Ishikawa (cell line): ENCODE data around the gene RBM10.
A peak's percentile ranks its signal among the peaks of the same experiment; 100 is the strongest.

Experiments used
- CEBPB ChIP-seq: IDR thresholded peaks from 2 replicates; pipeline ENCODE4 v1.6.1; 2012
- CREB1 ChIP-seq: IDR thresholded peaks from 2 replicates; pipeline ENCODE4 v1.6.1; 2012; ENCODE audit warnings: low read depth
- EGR1 ChIP-seq: IDR thresholded peaks from 2 replicates; pipeline ENCODE4 v1.6.1; 2012
- EP300 ChIP-seq: IDR thresholded peaks from 2 replicates; pipeline ENCODE4 v1.6.1; 2012; ENCODE audit warnings: borderline replicate concordance
- FOXM1 ChIP-seq: IDR thresholded peaks from 2 replicates; pipeline ENCODE4 v1.6.1; 2012; ENCODE audit warnings: low read depth, borderline replicate concordance
- MAX ChIP-seq: IDR thresholded peaks from 2 replicates; pipeline ENCODE4 v1.6.1; 2012
- NFIC ChIP-seq: IDR thresholded peaks from 2 replicates; pipeline ENCODE4 v1.6.1; 2012
- RAD21 ChIP-seq: IDR thresholded peaks from 2 replicates; pipeline ENCODE4 v1.6.1; 2012; ENCODE audit warnings: low read depth
- TAF1 ChIP-seq: IDR thresholded peaks from 2 replicates; pipeline ENCODE4 v1.6.1; 2012; ENCODE audit warnings: low read depth, mild to moderate bottlenecking
- TCF12 ChIP-seq: IDR thresholded peaks from 2 replicates; pipeline ENCODE4 v1.6.1; 2012; ENCODE audit warnings: low read depth
- TEAD4 ChIP-seq: IDR thresholded peaks from 2 replicates; pipeline ENCODE4 v1.6.1; 2012
- USF1 ChIP-seq: IDR thresholded peaks from 2 replicates; pipeline ENCODE4 v1.6.1; 2012
- YY1 ChIP-seq: IDR thresholded peaks from 2 replicates; pipeline ENCODE4 v1.6.1; 2012; ENCODE audit warnings: low read depth
- ZBTB7A ChIP-seq: IDR thresholded peaks from 2 replicates; pipeline ENCODE4 v1.6.1; 2012; ENCODE audit warnings: low read depth
- TF ChIP-seq, protein P1 (sequence below): IDR thresholded peaks from 2 replicates; pipeline ENCODE4 v1.6.1; 2012; ENCODE audit warnings: low read depth, mild to moderate bottlenecking

The RBM10 gene

GRCh38 chrX:47231167-47231566, 86.1 kb downstream of the RBM10 start:
- no peak for TF ChIP-seq ZBTB7A
- TF ChIP-seq YY1 = no peak
- no peak for TF ChIP-seq TCF12
- TF ChIP-seq CEBPB = no peak
- TF ChIP-seq TEAD4 = no peak
- TF ChIP-seq, protein P1, sequence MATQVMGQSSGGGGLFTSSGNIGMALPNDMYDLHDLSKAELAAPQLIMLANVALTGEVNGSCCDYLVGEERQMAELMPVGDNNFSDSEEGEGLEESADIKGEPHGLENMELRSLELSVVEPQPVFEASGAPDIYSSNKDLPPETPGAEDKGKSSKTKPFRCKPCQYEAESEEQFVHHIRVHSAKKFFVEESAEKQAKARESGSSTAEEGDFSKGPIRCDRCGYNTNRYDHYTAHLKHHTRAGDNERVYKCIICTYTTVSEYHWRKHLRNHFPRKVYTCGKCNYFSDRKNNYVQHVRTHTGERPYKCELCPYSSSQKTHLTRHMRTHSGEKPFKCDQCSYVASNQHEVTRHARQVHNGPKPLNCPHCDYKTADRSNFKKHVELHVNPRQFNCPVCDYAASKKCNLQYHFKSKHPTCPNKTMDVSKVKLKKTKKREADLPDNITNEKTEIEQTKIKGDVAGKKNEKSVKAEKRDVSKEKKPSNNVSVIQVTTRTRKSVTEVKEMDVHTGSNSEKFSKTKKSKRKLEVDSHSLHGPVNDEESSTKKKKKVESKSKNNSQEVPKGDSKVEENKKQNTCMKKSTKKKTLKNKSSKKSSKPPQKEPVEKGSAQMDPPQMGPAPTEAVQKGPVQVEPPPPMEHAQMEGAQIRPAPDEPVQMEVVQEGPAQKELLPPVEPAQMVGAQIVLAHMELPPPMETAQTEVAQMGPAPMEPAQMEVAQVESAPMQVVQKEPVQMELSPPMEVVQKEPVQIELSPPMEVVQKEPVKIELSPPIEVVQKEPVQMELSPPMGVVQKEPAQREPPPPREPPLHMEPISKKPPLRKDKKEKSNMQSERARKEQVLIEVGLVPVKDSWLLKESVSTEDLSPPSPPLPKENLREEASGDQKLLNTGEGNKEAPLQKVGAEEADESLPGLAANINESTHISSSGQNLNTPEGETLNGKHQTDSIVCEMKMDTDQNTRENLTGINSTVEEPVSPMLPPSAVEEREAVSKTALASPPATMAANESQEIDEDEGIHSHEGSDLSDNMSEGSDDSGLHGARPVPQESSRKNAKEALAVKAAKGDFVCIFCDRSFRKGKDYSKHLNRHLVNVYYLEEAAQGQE = no peak
- TF ChIP-seq CREB1 = no peak
- no peak for TF ChIP-seq USF1
- no peak for TF ChIP-seq MAX
- TF ChIP-seq EP300 = no peak
- no peak for TF ChIP-seq RAD21

DNA sequence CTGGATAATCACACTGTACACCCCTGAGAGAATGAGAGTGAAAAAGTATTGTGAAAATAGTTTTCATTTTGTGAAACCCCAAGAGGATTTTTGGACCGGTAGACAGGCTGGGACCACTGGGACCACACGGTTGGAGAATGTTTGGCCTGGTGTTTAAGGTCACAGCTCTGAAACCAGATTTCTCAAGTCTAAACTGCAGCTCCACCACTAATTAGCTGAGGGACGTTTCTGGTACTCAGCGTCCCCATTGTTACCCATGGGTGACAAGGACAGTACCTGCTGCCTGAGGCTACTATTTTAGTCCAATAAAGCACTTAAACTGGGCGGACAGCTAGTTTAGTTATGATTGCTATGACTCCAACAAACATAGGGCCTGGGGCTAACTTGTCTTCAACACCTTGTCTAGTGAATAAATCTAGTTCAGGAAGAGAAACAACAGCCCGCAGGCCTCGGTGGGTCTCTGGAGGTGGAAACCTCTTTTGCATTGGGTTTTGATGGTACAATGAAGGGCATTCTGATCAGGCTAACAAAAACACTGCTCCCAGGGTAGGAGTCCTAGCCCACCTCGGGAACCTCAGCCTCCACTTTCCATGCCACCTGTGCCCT, 87.3 kb downstream of the RBM10 start:
- 0 out of 2 replicates have a peak, but pooled peaks have one; percentile 14 for TF ChIP-seq ZBTB7A
- TF ChIP-seq EP300 = no peak
- no peak for TF ChIP-seq NFIC
- TF ChIP-seq RAD21 = no peak

DNA sequence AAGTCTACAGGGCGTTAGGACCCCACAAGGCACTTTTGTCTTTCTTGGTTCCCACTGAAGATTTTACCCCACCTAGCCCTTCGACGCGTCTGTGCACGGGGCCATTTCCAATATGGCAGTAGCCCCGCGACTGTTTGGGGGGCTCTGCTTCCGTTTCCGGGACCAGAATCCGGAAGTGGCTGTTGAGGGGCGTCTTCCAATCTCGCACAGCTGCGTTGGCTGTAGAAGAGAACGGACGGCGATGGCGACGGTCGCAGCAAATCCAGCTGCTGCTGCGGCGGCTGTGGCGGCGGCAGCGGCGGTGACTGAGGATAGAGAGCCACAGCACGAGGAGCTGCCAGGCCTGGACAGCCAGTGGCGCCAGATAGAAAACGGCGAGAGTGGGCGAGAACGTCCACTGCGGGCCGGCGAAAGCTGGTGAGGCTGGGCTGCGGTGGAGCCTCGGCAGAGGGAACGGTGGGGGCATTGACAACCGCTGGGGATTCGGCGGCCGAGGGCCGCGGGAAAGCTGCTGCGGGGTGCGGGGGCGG, 87.8 kb downstream of the RBM10 start, which contains the start of gene USP11:
USP11 (plus strand) TSS at position 207 of the 530 bp plus-strand sequence; CDS start at position 242, 35 bp downstream.
- TF ChIP-seq ZBTB7A = no peak; the same call in 1 of the 2 replicates
- no peak for TF ChIP-seq CREB1
- peak; percentile 42; the same call in 1 of the 2 replicates for TF ChIP-seq EGR1
- TF ChIP-seq MAX = peak; percentile 36; the same call in 1 of the 2 replicates
- peak; percentile 38; the same call in 1 of the 2 replicates for TF ChIP-seq TAF1
- TF ChIP-seq YY1 = peak; percentile 86
- no peak for TF ChIP-seq TEAD4
- TF ChIP-seq, protein P1 = no peak
- TF ChIP-seq EP300 = no peak

GRCh38 chrX:47233333-47234113, 88.5 kb downstream of the RBM10 start:
- TF ChIP-seq EP300 (no peak), ZBTB7A (no peak), EGR1 (peak; percentile 2; the same call in 1 of the 2 replicates), YY1 (peak; percentile 87), CEBPB (no peak), USF1 (no peak), FOXM1 (no peak; the same call in 1 of the 2 replicates), MAX (no peak), TCF12 (no peak), NFIC (no peak), RAD21 (0 out of 2 replicates have a peak, but pooled peaks have one; percentile 3), TEAD4 (no peak; the same call in 1 of the 2 replicates), TAF1 (peak; percentile 60; the same call in 1 of the 2 replicates), CREB1 (peak; percentile 54)
- TF ChIP-seq, protein P1 = no peak
